Activated effector memory CD4-positive, alpha-beta T cell treated with anti-CD3 and anti-CD28 coated beads, Interleukin-2, amount 50 U/mL, for 16 hours (primary cell): ENCODE data around the gene NEUROG1.

Experiments used
- DNase-seq: peaks from one replicate; pipeline ENCODE4 v3.0.0-alpha.2; 2020

Gene NEUROG1

GRCh38 chr5:135561266-135561665 lies 25.5 kb upstream of the NEUROG1 start:
- DNase-seq = no peak

GRCh38 chr5:135560858-135561257 lies 25.1 kb upstream of the NEUROG1 start:
- peak; percentile 83 for DNase-seq

GRCh38 chr5:135559354-135559753 lies 23.6 kb upstream of the NEUROG1 start:
- no peak for DNase-seq

GRCh38 chr5:135557076-135557838 lies 21.5 kb upstream of the NEUROG1 start:
- no peak for DNase-seq

- no peak for DNase-seq
Measured at GRCh38 chr5:135556620-135557019, 20.9 kb upstream of the NEUROG1 start.

- DNase-seq = no peak
Measured at GRCh38 chr5:135555530-135555929, 19.8 kb upstream of the NEUROG1 start.

GRCh38 chr5:135553688-135554462 lies 18.1 kb upstream of the NEUROG1 start:
- DNase-seq = no peak

GRCh38 chr5:135551593-135552447 lies 16.1 kb upstream of the NEUROG1 start:
- peak; percentile 75 for DNase-seq

GRCh38 chr5:135549413-135549812 lies 13.6 kb upstream of the NEUROG1 start:
- no peak for DNase-seq

GRCh38 chr5:135547590-135548254 lies 12.0 kb upstream of the NEUROG1 start:
- no peak for DNase-seq

- DNase-seq = no peak
Measured at GRCh38 chr5:135546912-135547311, 11.1 kb upstream of the NEUROG1 start.

GRCh38 chr5:135546101-135546500 lies 10.3 kb upstream of the NEUROG1 start:
- DNase-seq = no peak

GRCh38 chr5:135545099-135545498 lies 9.3 kb upstream of the NEUROG1 start:
- no peak for DNase-seq

- no peak for DNase-seq
Measured at GRCh38 chr5:135543485-135544304, 7.9 kb upstream of the NEUROG1 start.

- DNase-seq = no peak
Measured at GRCh38 chr5:135543001-135543484, 7.3 kb upstream of the NEUROG1 start.

GRCh38 chr5:135541807-135542502 lies 6.2 kb upstream of the NEUROG1 start:
- DNase-seq = no peak

- DNase-seq = no peak
Measured at GRCh38 chr5:135539430-135540005, 3.8 kb upstream of the NEUROG1 start.

- no peak for DNase-seq
Measured at GRCh38 chr5:135538261-135538660, 2.5 kb upstream of the NEUROG1 start.

GRCh38 chr5:135537745-135538144 lies 2.0 kb upstream of the NEUROG1 start:
- no peak for DNase-seq

- no peak for DNase-seq
Measured at GRCh38 chr5:135537271-135537670, 1.5 kb upstream of the NEUROG1 start.

GRCh38 chr5:135535420-135535819 lies 344 bp downstream of the NEUROG1 start:
- no peak for DNase-seq
